ENCODE results near the gene JMJD6.
"Not testable (repeated sequence)": the region's sequence is repeated elsewhere in the genome, so short reads cannot be mapped to it uniquely, and the experiment has no call there.

Gene JMJD6

DNA sequence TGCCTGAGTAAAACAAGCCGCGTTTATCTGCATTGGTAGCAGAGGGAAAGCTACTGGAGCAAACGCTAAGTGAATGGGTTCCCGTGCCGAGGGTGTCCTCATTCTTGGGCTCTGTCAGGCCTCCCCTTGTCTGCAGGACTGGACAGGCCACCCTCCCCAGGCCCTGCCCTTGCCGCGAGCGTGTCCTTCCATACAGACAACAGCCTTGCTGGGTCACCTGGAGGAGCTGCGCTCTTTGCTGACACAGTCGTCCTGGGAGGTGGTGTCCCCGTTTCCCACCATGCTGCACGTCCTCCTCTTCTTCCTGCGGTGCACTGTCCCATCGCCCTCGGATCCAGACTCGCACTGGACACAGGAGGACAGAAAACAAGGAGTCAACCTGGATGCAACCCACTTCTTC, 7.9 kb downstream of the JMJD6 start:
- in situ Hi-C loops (cut with MboI; ENCODE audit: low sequenced_read_pairs): no loop called here

DNA sequence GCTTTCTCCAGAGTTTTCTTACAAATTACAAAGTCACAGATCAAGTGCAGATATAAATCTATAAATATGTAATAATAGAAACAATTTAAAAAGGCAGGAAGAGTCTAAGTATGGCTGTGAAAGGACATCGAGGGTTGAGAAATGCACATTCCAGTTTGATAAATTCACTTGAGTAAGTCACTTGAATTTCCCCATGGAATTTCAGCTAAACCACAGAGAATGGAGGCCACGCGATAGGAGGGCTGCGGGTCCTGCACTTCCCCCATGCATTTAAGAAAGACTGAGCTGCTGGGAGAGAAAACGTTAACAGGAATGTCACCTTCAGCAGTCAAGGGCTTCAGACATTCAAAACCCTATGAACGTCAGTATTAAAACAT, 9.6 kb downstream of the JMJD6 start:
- in situ Hi-C loops (cut with MboI; ENCODE audit: low sequenced_read_pairs): no loop called here

DNA sequence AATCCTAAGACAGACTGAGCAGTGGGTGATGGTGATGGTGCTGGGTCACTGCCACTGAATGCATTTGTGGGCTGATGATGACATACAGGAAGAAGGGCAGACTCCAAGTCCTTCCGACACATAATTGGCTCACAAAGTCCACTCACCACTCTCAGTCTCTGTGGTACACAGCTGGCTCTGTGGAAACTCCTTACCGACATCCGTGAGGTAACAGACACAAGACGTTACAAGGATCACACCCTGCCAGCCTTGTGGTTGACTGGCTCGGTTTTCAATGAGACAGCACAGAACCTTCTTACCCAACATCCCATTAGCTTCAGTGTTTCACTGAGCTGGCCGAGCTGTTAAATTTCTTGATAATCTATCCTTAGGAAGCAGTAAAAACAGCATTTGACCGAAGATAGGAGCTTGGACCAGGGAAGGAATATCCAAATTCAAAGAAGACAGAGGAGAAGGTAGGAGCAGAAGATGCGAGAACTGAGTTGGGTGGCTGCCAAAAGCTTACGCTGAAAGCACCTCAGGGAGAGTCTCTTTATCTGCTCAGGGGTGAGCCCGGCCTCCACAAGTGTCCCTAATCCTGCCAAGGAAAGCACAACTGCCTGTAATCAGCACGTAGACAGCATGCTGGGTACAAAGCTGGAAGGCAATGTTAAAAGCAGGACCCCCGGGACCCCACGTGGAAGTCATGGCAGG, 10.1 kb downstream of the JMJD6 start:
- in situ Hi-C loops (cut with MboI; ENCODE audit: low sequenced_read_pairs): no loop called here

DNA sequence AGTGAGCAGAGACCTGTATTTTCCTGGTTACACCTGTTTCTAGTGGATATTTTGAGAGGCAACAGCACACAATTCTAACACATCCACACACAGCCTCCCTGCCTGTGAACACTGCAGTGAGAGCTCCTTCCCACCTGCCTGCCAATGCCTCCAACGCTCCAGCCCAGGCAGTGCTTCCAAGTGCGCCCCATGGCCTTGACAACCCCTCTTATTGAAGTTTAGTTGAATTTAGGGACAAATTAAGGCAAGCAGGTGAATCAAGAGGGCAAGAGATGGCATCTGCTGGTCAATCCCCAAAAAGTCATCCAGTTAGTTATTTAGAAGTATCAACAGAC, 10.9 kb downstream of the JMJD6 start:
- in situ Hi-C loops (cut with MboI; ENCODE audit: low sequenced_read_pairs): no loop called here

DNA sequence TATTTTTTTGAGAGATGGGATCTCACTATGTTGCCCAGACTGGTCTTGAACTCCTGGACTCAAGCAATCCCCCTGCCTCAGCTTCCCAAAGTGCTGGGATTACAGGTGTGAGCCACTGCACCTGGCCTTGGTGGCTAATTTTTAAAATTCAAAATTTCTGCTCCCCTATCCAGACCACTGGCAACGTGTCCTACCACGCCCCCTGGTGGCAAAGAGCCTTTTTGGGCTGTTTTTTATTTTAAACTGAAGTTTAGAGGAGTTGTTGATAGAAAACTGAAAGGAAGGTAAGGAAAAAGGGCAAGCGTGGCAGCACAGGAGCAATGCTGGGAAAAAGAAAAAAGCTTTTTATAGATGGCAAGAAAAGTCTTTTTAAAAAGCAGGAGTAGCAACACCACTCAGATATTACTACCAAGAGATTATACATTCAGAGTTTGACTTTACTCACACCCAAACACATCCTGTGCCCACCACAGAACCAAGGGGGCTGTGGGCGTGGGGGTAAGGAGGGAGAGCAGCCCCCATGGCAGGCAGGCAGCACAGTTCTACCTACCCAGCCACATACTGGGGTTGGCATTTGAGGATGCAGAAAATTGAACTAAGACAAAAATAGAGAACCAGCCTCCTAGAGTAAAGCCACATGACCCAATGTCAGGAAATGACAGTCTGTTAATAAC, 11.4 kb downstream of the JMJD6 start:
- in situ Hi-C loops (cut with MboI; ENCODE audit: low sequenced_read_pairs): no loop called here

DNA sequence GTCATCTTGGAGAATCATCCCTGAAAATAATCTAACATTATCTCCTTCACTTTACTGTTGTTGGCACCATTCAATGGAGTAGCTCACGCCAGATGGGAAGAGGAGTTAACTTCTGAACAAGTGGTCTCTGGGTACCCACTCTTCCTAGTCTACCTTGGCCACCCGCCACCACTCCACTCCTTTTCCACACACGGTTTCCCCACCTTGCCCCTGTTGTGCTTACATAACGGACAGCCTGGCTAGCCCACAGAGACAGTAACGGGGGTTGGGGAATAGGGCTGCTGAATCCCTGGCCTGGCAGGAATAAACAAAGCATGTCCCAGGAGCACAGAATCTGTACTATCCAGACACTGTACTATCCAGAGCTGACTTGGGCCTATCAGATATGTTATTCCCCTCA, 12.1 kb downstream of the JMJD6 start:
- in situ Hi-C loops (cut with MboI; ENCODE audit: low sequenced_read_pairs): no loop called here

DNA sequence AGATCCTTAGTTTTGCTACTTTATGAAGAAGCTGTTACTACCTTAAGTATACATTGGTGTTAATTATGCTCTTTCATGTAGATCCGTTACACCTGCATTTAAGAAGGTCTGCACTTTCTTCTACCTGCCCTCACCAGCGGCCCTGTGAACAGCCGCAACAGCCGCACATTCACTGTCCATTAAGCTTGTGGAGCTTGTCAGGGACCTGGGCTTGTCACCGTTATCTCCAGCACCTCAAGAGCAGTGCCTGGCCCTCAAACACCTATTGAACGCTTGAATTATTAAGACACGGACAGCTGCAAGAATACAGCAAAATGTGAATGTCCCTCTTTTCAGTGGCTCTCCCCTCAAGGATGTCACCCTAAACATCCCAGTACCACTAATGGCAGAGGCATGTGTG, 12.6 kb downstream of the JMJD6 start:
- in situ Hi-C loops (cut with MboI; ENCODE audit: low sequenced_read_pairs): no loop called here

DNA sequence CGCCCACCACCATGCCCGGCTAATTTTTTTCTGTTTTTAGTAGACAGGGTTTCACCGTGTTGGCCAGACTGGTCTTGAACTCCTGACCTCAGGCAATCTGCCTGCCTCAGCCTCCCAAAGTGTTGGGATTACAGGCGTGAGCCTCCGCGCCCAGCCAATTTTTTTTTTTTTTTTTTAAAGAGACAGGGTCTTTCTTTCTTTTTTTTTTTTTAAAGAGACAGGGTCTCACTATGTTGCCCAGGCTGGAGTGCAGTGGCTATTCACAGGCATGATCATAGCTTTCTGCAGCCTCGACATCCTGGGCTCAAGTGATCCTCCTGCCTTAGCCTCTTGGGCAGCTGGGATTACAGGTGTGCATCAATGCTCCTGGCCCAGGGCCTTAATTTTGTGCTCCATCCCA, 14.1 kb downstream of the JMJD6 start:
- in situ Hi-C loops (cut with MboI; ENCODE audit: low sequenced_read_pairs): not testable (repeated sequence)

DNA sequence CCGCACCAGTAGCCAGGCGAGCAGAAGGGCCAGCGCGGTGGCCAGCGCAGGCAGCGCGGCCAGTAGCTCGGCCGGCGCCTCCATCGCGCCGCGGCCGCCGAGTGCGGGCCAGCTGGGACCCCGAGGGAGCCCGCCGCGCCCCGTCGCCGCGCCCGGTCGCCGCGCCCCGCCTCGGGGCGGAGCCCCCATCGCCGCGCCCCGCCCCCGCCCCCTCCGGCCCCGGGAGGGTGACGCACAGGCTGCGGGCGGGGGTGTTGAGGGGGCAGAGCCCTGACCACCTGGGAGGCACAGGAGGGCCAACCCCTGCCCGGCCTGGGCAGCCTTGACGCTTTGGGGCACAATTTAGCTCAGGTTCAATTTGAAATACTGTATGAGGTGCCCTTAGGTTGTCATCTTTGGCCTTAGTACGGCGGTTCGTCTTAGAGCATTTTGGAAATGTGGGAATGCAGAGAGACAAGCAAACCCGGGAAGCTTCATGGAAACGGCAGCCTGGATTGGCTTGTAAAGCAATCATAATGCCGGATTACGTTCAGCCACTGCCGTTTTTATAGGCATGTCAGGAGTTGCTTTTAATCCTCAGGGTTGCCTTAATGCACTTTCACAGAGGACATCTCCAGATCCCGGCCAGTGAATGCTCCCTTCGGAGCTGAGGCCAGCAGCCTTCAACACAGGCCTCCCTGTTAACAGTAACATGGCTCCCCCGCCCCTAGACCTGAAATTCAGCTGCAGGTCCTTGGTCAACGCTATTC, 15.4 kb downstream of the JMJD6 start, which contains the start of gene MXRA7:
Gene MXRA7 (minus strand): TSS at position 103 of the 749 bp plus-strand sequence. CDS start 19 bp downstream, at position 84.
- in situ Hi-C loops (cut with MboI; ENCODE audit: low sequenced_read_pairs): no loop called here

DNA sequence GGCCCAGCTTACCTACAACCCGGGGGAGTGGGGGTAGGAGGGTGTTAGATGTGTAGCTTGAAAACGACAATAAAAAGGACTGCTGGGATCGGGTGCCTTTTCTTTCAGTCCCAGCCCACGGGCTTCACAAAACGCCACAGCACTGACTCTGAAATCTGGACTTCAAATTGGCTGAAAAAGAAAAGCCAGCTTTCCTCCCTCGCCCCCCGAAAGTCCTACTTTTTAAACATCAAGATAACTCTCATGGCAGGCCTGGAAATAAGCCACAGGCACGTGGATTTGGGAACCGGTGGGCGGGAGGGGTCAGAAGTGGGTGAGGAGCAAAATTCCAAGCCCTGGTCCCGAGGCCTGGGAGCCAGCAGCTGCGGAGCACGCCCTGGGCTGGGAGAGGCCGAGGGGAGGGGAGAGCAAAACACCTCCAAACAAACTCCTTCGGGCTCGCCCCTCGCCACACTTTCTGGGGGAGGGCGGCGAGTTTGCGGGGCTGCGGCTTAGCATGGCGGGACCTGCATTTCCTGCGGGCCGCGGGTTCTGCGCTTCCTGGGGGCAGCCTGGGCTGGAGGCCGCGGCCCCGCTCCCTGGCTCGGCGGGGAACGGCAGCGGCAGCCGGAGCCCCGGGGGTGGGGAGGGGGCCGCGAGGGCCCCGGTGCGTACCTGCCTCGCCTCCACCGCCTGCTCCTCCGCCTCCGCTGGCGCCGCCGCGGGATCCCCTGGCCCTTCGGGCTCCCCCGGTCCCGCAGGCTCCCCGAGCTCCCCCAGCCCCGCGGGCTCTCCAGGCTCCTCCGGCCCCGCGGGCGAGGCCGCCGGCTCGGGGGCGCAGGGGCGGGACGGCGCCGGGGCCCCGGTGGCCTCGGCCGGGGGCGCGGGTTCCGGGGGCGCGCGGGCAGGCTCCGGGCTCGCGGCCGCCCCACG, 16.2 kb downstream of the JMJD6 start:
- in situ Hi-C loops (cut with MboI; ENCODE audit: low sequenced_read_pairs): not testable (repeated sequence)

DNA sequence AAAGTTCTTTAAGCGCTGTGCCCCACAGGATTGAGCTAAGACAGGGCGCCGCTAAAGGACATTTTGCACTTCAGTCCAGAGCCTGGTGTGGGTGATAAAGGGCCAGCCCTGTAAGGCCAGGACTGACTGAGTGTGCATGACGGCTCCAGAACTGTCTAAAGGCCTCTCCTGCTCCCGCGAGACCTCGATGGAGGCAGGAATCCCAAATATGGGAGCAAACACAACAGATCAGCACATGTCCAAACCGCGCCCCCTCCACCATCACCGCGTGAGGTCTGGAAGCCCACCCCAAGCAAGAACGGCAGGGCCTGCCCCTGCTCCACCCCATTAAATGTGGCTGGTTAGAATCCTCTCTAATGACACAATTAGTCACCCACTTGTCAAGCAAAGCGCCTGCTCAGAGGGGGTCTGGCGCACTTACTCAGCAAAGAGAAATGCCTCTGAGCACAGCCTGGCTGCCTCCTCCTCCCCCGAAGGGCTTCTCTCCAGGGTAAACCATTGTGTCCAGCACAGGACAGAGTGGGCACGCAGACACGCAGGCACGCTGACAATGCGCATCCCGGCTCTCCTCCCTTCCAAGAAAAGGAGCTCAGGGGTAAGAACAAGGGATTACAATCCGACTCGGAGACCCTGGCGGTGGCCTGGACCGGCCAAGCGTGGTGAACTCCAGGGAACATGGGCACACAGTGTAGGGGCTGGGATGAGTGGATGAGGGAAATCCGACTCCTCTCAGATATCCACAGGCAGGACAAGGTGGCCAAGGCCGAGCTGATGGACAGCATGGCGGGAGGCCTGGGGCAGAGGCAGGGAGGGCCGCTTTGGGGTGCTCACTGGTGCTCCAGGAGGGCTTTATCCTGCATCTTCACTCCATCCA, 17.1 kb downstream of the JMJD6 start:
- in situ Hi-C loops (cut with MboI; ENCODE audit: low sequenced_read_pairs): no loop called here

DNA sequence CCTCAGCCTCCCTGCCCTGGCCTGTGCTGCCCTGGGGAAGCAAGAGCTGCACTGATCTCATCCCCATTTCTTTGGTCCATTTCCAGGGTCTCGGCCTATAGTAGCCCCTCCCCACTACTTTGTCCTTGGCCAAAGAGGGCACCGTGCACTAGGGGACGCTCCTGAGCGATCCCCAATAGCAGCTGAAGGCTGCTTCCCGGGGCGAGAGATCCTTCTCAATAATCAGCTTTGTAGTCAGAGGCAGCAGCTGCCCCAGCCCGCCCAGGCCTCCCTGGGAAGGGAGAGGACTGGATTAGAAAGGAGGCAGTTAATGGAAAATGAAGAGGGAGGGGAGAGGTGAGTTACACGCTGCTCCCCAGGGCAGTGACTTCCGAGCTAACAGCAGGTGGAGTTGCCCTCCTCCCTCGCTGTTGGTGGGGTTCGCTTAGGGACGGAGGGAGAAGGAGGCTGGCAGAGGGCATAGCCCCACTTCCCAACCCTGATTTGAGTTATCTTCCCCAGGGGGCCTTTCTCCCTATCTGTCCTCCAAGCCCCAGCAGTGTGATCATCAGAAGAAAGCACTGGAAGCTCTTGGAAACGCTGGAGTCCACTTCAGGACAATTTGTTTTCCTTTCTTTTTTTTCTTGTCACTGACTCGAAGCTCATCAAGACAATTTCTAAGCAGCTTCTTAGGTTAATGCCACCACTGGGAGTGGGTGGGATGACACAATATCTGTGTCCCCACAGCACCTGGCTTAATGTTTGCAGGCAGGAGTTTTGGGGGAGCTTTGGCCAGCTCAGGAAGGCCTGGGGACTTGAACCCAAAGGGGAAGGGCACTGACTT, 18.2 kb downstream of the JMJD6 start:
- in situ Hi-C loops (cut with MboI; ENCODE audit: low sequenced_read_pairs): no loop called here

DNA sequence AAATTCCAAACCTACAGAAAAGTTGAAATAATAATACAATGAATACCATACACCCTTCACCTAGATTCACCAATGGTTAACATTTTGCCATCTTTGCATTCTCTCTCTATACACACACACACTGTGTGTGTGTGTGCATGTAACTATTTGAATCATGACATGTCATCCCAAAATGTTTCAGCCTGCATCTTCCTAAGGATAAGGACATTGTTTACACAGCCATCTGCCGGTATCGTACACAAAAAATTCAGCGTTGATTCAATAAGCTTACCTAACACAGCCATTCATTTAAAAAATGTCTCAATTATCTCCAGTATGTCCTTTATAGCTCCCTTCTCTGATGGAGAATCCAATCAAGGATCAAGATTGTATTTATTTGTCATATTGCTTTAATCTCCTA, 19.6 kb downstream of the JMJD6 start:
- in situ Hi-C loops (cut with MboI; ENCODE audit: low sequenced_read_pairs): no loop called here

DNA sequence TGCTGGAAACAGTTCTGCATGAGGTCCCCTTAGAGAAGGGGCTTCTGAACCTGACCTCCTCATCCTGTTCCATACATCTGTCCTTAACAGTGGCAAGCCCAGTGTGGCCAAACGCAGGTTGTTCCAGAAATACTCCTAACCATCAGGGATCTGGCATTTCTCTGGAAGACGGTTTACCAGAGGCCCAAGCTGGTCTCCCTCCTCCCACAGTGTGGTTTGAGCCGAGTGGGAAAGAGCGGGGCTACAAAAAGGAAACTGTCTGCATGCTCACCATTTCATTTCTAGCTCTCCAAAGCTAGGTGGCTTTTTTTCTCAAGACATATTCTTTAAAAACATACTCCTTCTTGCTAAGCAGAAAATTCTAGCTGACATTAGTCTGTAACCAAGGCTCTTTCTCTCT, 21.6 kb downstream of the JMJD6 start:
- in situ Hi-C loops (cut with MboI; ENCODE audit: low sequenced_read_pairs): no loop called here

DNA sequence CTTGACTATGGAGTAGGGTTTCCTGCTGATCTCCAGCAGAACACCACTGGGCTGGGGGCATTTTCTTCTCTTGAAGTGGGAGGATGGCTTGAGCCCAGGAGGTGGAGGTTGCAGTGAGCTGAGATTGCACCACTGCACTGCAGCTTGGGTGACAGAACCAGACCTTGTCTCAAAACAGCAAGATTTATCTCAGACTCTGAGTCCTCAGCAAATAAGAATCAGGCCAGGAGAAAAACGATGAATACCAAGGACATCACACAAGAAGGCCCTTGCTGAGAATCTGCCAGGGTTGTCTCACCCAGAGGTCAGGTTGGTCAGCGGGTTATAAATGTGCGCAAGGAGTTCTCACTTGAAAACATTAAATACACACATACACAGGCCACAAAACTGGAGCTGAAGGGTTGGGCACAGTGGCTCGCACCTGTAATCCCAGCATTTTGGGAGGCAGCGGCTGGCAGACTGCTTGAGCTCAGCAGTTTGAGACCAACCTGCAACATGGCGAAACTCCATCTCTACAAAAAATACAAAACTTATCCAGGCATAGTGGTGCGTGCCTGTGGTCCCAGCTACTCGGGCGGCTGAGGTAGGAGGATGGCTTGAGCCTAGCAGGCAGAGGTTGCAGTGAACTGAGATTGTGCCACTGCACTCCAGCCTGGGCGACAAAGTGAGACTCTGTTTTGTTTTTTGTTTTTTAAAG, 23.3 kb downstream of the JMJD6 start:
- in situ Hi-C loops (cut with MboI; ENCODE audit: low sequenced_read_pairs): no loop called here

DNA sequence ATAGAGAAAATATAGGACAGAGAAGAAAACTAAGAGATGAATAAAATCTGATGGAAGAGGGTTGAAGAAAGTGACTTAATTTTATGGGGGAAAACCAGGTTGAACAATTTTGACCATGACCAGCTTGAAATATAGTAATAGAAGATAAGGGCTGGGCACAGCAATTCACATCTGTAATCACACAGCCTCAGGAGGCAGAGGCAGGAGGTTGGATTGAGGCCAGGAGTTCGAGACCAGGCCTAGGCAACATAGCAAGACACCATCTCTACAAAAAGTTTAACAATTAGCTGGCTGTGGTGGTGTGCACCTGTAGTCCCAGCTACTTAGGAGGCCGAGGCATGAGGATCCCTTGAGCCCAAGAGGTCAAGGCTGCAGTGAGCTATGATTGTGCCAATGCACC, 24.3 kb downstream of the JMJD6 start:
- in situ Hi-C loops (cut with MboI; ENCODE audit: low sequenced_read_pairs): no loop called here

DNA sequence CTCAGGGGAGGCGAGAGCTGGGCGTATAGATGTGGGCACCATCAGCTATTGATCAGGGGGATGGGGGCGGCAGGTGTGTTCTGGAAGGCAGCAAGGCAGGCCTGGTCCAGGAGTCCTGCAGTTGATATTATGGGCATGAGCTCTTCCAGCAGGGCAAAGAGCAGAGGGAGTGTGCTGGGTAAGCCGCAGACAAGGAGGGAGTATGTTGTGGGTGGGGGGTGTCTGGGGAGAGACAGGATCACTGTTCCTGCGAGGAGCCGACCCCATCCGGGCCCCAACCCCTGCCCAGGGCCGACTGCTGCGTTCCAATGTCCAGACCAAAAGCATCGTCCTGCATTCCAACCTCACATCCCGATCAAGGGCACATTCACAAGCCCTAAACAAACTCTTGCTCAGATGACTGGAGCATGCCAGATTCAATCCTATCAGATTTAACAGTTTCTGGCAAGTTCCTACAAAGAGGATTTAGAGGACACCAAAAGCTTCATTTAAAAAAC, 24.9 kb downstream of the JMJD6 start:
- in situ Hi-C loops (cut with MboI; ENCODE audit: low sequenced_read_pairs): no loop called here

DNA sequence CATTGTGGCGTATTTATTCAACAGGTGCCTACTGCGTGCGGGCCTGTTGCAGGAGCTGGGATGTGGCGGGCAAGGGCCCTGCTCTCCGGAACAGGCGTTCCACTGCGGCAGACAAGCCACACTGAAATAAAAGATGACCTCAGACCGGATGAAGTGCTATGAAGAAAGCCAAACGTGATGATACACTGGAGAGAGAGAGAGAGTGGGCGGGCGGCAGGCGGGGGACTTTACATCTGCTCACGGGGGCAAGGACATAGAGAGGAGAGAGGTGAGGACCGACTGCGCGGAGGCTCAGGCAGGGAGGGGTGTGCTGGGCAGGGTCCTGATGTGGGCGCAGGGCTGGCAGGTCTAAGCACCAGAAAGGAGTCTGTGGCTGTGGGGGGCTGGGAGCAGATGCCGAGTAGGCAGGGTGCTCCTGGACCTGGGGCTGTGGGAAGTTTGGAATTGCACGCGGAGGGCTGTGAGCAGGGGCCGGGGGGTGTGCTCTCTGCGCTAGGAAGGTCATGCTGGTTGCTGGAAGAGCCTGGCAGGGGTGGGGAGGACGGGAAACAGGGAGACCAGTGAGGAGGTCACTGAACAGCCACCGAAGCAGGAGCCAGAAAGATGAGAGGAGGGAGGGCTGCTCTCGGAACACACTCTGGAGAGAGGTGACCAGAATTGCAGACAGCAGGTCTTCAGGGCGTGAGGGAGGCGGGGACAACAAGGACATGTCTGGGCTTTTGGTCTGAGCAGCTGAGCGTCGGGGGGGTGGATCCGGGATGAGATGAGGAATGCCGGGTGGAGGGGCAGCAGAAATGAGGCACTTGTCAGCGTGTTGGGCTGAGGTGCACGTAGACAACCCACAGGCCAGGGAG, 25.6 kb downstream of the JMJD6 start:
- in situ Hi-C loops (cut with MboI; ENCODE audit: low sequenced_read_pairs): no loop called here
